CD4-positive, alpha-beta T cell treated with Interferon alpha-2 for 1 hour (primary cell): Measurements from ENCODE around the gene FBXL14.

Experiments used
- DNase-seq, 2 donors: peaks; one replicate each; pipeline ENCODE4 v3.0.0-alpha.2; 2020 to 2022

FBXL14 gene

GRCh38 chr12:1532375-1533165, 61.8 kb downstream of the FBXL14 start:
- no peak for DNase-seq

GRCh38 chr12:1531654-1532374, 62.6 kb downstream of the FBXL14 start:
- no peak for DNase-seq

GRCh38 chr12:1531153-1531653, 63.2 kb downstream of the FBXL14 start:
- no peak for DNase-seq

- DNase-seq, result no peak
These were observed 63.7 kb downstream of the FBXL14 start for GRCh38 chr12:1530592-1531152.

GRCh38 chr12:1529862-1530591, 64.4 kb downstream of the FBXL14 start:
- DNase-seq, result no peak

- no peak for DNase-seq
These were observed 65.0 kb downstream of the FBXL14 start for GRCh38 chr12:1529228-1529861.

GRCh38 chr12:1528791-1529190, 65.6 kb downstream of the FBXL14 start:
- no peak for DNase-seq

GRCh38 chr12:1527789-1528188, 66.6 kb downstream of the FBXL14 start:
- no peak for DNase-seq

GRCh38 chr12:1525858-1526257, 68.5 kb downstream of the FBXL14 start:
- DNase-seq, result no peak

GRCh38 chr12:1523558-1524050, 70.8 kb downstream of the FBXL14 start:
- no peak for DNase-seq

- no peak for DNase-seq
These were observed 71.3 kb downstream of the FBXL14 start for GRCh38 chr12:1523046-1523445.

- DNase-seq, result no peak
These were observed 74.7 kb downstream of the FBXL14 start for GRCh38 chr12:1519642-1520041.

GRCh38 chr12:1518591-1519516, 75.5 kb downstream of the FBXL14 start:
- no peak for DNase-seq

- no peak for DNase-seq
These were observed 76.5 kb downstream of the FBXL14 start for GRCh38 chr12:1517734-1518525.

GRCh38 chr12:1517007-1517406, 77.4 kb downstream of the FBXL14 start:
- DNase-seq, result no peak
